ENCODE results near the gene SLC10A3. TPM values are rescaled to one million over a fixed set of nuclear protein-coding genes. Genes with fewer than 3 reads are reported as not detected.

SLC10A3 gene
- total RNA-seq, 4 donors from 2014 or later = 8.2 to 18.3 (median 15.9) TPM

DNA sequence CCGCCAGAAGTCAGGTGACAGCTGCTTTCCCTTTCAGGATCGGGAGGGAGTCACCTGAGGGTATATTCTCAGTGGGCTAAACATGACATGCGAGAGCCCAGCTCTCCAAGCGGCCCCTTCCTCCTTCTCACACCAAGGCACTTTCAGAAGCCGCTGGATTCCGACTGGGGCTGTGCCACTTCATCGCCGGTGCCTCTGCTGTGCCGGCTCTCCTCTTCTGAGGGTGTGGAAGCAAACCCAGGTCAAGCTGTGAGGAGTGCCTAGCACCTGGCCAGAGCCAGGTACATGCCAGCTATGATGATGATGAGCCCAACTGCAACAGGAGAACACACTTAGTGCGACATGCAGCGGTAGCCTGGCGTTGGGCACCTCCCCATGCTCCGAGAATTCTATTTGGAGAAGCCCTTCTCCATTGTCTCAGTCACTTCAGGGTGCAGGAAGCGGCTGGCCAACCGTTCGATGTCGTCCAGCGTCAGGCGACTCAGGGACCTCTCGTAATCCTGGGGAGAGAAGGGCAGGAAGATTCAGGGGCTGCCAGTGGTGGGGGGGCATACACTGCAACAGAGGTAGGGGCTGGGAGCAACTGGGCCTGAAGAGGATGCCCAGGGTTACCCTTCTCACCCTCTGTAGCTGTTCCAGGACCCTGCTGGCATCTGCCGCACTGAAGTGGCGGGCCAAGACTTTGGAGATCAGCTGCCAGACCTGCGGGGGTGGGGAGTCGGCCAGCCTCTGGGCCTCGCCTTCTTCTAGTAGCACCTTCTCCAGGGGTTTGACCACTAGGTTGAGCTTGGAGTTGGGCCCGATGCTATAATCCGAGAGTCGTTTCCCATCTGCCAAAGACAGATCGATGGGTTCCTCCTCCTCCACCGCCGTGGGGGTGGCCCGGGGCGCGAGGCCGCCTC is 5.0 kb downstream of the SLC10A3 start:
- TF ChIP-seq, protein P1, sequence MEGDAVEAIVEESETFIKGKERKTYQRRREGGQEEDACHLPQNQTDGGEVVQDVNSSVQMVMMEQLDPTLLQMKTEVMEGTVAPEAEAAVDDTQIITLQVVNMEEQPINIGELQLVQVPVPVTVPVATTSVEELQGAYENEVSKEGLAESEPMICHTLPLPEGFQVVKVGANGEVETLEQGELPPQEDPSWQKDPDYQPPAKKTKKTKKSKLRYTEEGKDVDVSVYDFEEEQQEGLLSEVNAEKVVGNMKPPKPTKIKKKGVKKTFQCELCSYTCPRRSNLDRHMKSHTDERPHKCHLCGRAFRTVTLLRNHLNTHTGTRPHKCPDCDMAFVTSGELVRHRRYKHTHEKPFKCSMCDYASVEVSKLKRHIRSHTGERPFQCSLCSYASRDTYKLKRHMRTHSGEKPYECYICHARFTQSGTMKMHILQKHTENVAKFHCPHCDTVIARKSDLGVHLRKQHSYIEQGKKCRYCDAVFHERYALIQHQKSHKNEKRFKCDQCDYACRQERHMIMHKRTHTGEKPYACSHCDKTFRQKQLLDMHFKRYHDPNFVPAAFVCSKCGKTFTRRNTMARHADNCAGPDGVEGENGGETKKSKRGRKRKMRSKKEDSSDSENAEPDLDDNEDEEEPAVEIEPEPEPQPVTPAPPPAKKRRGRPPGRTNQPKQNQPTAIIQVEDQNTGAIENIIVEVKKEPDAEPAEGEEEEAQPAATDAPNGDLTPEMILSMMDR (IDR thresholded peaks at IDR 0.05; ENCODE audit: low read depth) = no peak

DNA sequence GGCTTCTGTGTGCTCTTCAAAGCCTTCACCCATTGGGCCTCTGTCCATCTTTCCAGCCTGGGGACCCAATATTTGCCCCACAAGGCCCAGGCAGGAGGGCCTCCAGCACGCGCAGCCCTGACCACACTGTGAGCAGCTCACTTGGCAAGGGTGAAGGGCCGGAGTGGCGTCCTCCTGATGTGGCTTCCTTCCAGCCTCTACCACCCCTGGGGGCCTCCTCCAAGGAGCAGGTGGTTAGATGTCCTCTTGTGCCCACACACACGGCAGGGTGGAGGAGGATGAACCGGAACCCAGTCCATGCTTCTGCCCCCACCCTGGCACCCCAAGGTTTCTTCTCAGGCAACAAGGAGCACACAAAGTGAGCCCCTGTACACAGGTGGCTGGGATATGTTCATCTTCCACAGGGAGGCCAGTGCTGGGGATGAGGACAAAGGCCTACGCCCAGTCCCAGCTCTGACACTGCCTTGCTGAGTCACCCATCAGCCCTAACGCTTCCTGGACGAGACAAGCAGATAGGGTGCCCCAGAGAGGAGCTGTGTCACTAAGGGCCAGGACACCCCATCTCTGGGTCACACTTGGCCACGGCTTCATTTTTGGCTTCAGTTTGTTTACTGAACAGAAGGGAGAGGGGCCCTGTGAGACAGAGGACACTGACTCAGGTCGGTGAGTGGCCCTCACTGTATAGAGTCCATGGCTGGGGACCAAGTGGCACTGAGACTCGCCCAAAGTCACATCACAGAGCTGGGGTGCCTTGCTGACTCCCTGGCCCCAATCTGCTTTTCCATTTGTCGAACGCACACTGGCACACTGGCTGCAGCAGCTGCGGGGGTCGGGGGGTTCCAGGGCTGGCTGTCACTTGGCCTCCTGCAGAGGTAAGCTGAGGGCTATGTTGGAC is 5.9 kb downstream of the SLC10A3 start:
- TF ChIP-seq, protein P1 (IDR thresholded peaks at IDR 0.05; ENCODE audit: low read depth) = no peak

- TF ChIP-seq, protein P1 (IDR thresholded peaks at IDR 0.05; ENCODE audit: low read depth) = no peak
These were observed 7.1 kb downstream of the SLC10A3 start for GRCh38 chrX:154483325-154483724.

DNA sequence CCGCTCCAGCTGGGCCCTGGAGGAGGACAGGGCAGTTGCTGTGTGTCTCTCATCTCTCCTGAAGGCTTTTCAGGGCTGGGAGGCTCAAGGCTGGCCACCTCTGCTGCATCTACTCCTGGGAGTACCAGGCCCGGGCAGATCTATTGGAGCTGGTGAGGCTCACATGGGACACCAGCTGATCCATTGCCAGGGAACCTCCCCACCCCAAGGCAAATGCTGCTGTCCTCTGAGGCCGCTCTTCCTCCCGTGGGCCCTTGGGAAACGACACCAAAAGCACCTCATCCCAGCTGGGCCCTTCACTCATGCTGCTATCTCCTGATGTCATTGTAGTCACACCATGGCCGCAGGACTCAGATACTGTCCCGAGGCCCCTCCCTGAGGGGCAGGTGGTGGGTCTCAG is 7.6 kb downstream of the SLC10A3 start:
- TF ChIP-seq, protein P1 (IDR thresholded peaks at IDR 0.05; ENCODE audit: low read depth) = no peak

DNA sequence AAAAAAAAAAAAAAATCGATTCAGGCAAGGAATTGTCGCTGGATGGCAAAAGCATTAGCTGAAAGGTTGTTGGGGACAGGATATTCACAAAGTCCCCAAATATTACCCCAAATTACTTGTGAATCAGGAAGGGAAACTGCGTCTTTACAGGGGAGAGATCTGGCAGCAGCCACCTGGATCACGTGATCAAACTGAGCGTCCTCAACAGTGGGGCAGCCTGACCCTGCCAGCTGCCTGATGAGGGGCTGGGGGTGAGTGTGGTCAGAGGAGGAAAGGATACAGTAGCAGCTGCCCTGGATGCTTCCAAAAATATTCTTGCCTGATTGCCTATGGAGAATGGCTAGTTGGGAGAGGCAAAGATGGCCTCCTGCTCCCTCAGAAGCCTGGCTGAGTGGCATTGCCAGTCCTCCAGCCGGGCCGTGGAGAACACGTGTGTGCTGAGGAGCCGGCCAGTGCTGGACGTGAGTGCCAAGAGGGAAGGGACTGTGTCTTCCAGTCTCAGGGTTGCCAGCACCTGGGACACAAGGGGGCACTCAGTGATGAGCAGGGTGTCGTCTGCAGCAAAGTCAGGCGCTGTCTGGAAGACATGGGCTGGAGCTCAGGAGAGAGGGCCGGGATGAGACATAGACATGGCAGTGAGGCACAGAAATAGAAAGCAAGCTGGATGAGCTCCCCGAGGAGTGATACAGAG is 8.4 kb downstream of the SLC10A3 start:
- TF ChIP-seq, protein P1 (IDR thresholded peaks at IDR 0.05; ENCODE audit: low read depth) = no peak

- TF ChIP-seq, protein P1 (IDR thresholded peaks at IDR 0.05; ENCODE audit: low read depth) = no peak
These were observed 9.2 kb downstream of the SLC10A3 start for GRCh38 chrX:154481195-154481594.
